Mesothelial cell of epicardium (in vitro differentiated cells): Measurements from ENCODE around the gene RALGPS2. TPM values are rescaled to one million over a fixed set of nuclear protein-coding genes. Genes with fewer than 3 reads are reported as not detected.

Experiments used
- DNase-seq, 2 experiments: peaks; one replicate each; pipeline ENCODE4 v3.0.0; 2021; ENCODE audit warnings: low spot score in 2 of 2; ENCODE audit not compliant: unreplicated experiment in 2 of 2
- H3K27ac Mint-ChIP-seq: 2 replicates; pipeline ENCODE4 v1.8.0; 2021; ENCODE audit warnings: mixed read lengths
- H3K27me3 Mint-ChIP-seq: 2 replicates; pipeline ENCODE4 v1.8.0; 2021; ENCODE audit warnings: low read depth, mixed read lengths
- H3K36me3 Mint-ChIP-seq: 2 replicates; pipeline ENCODE4 v1.8.0; 2021; ENCODE audit warnings: mixed read lengths
- H3K4me1 Mint-ChIP-seq: 2 replicates; pipeline ENCODE4 v1.8.0; 2021; ENCODE audit warnings: mixed read lengths
- H3K4me3 Mint-ChIP-seq: 2 replicates; pipeline ENCODE4 v1.8.0; 2021; ENCODE audit warnings: mild to moderate bottlenecking, moderate library complexity, mixed read lengths
- H3K9me3 Mint-ChIP-seq: 2 replicates; pipeline ENCODE4 v1.8.0; 2021; ENCODE audit warnings: mixed read lengths
- total RNA-seq: library from RNA; stranded (reverse); gene quantifications from 3 replicates; pipeline ENCODE4 v1.2.1, GENCODE V29; 2021
- TF ChIP-seq, protein P1 (sequence below): fragments of 200-600 bp; sonication (generic); IDR thresholded peaks from one replicate; pipeline ENCODE4 v1.5.0; 2021; ENCODE audit warnings: antibody characterized with exemption; ENCODE audit not compliant: unreplicated experiment

RALGPS2 gene
- total RNA-seq, 1 donor from 2014 or later, result 50.9 TPM

DNA sequence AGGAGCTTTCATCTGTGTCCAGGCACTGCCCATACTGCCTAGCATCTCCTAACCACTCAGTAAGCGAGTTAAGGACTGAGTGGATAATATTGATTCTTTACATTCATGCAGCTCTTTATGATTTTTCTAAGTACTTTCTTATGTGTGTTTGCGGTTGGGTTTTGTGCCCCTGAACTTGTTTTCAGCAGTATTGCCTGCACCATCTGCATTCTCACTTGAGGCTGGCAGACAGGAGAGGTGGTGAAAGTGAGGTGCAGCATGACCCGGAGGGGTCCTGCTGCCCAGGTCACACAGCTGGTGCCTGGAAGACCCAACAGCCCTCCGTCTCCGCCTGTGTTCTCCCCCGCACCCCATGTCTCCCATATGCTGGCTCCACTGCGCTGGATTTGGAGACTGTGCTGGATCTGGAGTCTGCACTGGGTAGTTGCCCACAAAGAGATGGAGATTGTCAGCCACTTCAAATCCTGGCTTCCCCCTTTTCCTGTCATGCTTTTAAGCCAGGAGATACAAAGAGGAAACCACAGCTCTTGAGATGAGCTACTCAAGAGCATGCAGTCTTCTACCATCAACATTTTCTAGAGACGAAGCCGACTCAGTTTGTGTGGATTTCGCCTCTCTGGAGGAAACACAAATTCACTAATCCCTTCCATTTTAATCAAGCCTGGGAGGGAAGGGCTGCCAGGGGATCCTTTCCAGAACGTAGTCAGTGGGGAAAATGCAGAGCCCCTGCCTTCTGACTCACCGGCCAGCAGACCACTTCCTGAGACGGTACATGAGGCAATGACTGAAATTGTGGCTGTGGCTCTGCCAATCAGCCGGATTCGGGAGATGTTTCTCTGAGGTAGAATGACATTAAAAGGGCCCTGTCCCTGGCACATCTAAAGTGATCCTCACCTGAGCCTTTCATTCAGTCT lies 217.5 kb downstream of the RALGPS2 start:
- no peak overlapping the region for H3K27ac Mint-ChIP-seq
- no peaks in the 10 kb centered on the region for H3K9me3 Mint-ChIP-seq
- DNase-seq, result no peak
- H3K36me3 Mint-ChIP-seq, result no peaks in the 10 kb centered on the region
- no peaks in the 10 kb centered on the region for H3K27me3 Mint-ChIP-seq
- no peak overlapping the region for H3K4me3 Mint-ChIP-seq
- TF ChIP-seq, protein P1, sequence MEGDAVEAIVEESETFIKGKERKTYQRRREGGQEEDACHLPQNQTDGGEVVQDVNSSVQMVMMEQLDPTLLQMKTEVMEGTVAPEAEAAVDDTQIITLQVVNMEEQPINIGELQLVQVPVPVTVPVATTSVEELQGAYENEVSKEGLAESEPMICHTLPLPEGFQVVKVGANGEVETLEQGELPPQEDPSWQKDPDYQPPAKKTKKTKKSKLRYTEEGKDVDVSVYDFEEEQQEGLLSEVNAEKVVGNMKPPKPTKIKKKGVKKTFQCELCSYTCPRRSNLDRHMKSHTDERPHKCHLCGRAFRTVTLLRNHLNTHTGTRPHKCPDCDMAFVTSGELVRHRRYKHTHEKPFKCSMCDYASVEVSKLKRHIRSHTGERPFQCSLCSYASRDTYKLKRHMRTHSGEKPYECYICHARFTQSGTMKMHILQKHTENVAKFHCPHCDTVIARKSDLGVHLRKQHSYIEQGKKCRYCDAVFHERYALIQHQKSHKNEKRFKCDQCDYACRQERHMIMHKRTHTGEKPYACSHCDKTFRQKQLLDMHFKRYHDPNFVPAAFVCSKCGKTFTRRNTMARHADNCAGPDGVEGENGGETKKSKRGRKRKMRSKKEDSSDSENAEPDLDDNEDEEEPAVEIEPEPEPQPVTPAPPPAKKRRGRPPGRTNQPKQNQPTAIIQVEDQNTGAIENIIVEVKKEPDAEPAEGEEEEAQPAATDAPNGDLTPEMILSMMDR, result no peak
- H3K4me1 Mint-ChIP-seq, result peaks cover 36% of the 10 kb centered on the region

DNA sequence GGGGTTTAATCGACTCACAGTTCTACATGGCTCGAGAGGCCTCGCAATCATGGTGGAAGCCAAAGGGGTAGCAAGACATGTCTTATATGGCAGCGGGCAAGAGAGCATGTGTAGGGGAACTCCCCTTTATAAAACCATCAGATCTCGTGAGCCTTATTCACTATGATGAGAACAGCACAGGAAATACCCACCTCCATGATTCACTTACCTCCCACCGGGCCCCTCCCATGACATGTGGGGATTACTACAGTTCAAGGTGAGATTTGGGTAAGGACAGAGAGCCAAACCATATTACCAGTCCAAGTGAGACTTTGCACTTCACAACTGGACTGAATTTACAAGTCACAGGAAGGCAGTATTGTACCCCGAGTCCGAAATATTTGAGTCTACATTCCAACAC lies 219.7 kb downstream of the RALGPS2 start:
- no peak for DNase-seq
- H3K4me1 Mint-ChIP-seq, result peaks cover 14% of the 10 kb centered on the region
- TF ChIP-seq, protein P1, result no peak

DNA sequence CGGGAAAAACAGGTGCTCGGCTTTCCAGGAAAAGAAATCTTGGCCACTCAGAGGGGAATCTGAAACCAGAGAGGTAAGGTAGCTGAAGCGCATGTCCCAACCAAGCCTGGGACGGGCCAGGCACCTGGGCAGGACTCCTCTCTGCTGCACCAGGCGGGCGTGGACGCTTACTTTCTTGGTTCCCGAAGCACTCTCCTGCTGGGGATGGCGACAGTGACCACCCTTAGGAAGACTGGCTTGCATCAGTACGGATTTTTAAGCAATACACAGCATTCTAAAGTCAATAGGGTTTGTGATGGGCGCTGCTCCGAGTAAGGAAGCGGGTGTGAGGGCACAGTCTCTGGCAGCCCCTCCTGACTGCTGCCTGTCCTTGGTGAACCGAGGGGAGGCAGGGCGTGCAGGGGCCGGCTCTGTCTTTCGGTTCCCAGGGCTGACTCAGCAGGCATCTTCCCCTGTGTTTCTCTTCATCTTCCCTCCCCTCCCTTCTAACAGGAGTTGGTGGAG lies 220.8 kb downstream of the RALGPS2 start:
- Mint-ChIP-seq H3K27me3 (no peaks in the 10 kb centered on the region), H3K36me3 (no peaks in the 10 kb centered on the region), H3K4me1 (peaks cover 13% of the 10 kb centered on the region), H3K9me3 (no peaks in the 10 kb centered on the region), H3K27ac (no peak overlapping the region), H3K4me3 (no peak overlapping the region)
- DNase-seq, result no peak
- TF ChIP-seq, protein P1, result no peak

More for the DNA sequence above, 219.7 kb downstream of the RALGPS2 start:
- Mint-ChIP-seq H3K27ac (no peak overlapping the region), H3K27me3 (no peaks in the 10 kb centered on the region), H3K9me3 (no peaks in the 10 kb centered on the region), H3K4me3 (no peak overlapping the region), H3K36me3 (no peaks in the 10 kb centered on the region)

DNA sequence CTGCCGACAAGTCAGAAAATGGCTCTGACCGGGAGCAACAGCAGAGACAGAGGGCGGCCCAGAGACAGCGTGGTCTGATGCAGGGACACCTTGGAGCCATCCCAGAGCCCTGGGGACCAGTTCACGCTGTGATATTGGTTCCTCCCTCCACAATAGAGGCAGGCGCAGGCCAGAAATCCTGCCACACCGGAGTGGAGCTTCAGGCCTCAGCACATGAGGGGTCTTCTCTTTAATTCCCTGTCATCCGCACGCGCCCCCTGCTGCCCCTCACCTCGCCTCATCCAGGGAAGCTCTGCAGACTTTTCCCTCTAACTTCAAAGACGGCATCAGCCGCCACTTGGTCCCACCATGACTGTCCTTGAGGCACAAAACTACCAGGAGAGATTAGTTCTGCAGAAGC lies 221.4 kb downstream of the RALGPS2 start:
- DNase-seq, result no peak
- peaks cover 14% of the 10 kb centered on the region for H3K4me1 Mint-ChIP-seq
- TF ChIP-seq, protein P1, result no peak
- no peak overlapping the region for H3K4me3 Mint-ChIP-seq
- no peaks in the 10 kb centered on the region for H3K27me3 Mint-ChIP-seq
- no peaks in the 10 kb centered on the region for H3K9me3 Mint-ChIP-seq
- peak overlapping the region; percentile 9 for H3K27ac Mint-ChIP-seq
- H3K36me3 Mint-ChIP-seq, result no peaks in the 10 kb centered on the region

DNA sequence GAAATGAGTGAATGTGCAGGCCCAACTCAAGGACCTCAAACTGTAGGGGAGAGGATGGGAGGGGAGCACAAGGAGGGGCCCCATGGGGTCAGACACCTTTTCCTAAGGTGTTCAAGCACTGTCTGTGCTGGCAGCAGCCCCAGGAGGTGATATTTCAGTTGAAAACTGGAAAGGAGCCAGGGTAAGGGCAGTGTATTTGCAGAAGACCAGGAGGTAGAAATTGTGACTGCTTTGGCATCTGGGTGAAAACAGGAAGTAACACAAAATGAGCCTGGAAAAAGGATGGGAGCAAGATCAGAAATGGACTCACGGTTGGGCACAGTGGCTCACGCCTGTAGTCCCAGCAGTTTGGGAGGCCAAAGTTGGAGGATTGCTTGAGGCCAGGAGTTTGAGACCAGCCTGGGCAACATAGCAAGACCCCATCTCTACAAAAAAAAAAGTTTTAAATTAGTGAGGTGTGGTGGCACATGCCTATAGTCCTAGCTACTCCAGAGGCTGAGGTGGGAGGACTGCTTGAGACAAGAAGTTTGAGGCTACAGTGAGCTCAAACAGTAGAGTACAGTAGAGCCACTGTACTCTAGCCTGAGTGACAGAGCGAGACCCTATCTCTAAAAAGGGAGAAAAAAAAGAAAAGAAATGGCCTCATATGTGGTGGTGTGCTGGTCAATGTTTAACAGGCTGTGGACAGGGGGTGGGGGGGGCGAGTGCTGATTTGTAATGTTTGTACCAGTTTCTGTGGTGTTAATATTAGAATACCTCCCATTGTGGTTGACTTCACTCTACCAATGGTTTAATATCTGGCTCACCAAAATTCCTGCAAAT lies 222.0 kb downstream of the RALGPS2 start:
- Mint-ChIP-seq H3K4me1 (peaks cover 18% of the 10 kb centered on the region), H3K9me3 (no peaks in the 10 kb centered on the region), H3K27me3 (no peaks in the 10 kb centered on the region), H3K4me3 (no peak overlapping the region), H3K36me3 (no peaks in the 10 kb centered on the region), H3K27ac (no peak overlapping the region)
- no peak for DNase-seq
- TF ChIP-seq, protein P1, result no peak
